Neural progenitor cell (in vitro differentiated cells): ENCODE measurements around the gene TCERG1L. TPM values are rescaled to one million over a fixed set of nuclear protein-coding genes. Genes with fewer than 3 reads are reported as not detected.

Source experiments
- DNase-seq: peaks from one replicate; pipeline ENCODE4 v3.0.0-alpha.2; 2016; ENCODE audit warnings: low spot score
- H2AFZ ChIP-seq: fragments of 200-600 bp; sonication (generic); replicated peaks from 2 replicates; pipeline ENCODE4 v1.6.1; 2016; ENCODE audit warnings: antibody characterized with exemption
- H3F3A ChIP-seq: fragments of 200-600 bp; sonication (generic); 2 replicates; pipeline ENCODE4 v1.6.1; 2016; ENCODE audit warnings: antibody characterized with exemption, low read depth
- H3K27ac ChIP-seq: fragments of 200-600 bp; sonication (generic); 2 replicates; pipeline ENCODE4 v1.5.1; 2016; ENCODE audit warnings: mild to moderate bottlenecking
- H3K27me3 ChIP-seq: fragments of 200-600 bp; sonication (generic); 2 replicates; pipeline ENCODE4 v1.6.1; 2016; ENCODE audit warnings: mild to moderate bottlenecking, moderate library complexity
- H3K36me3 ChIP-seq: fragments of 200-600 bp; sonication (generic); 2 replicates; pipeline ENCODE4 v1.5.1; 2016
- H3K4me1 ChIP-seq: fragments of 200-600 bp; sonication (generic); 2 replicates; pipeline ENCODE4 v1.6.1; 2016; ENCODE audit warnings: mixed run types
- H3K4me2 ChIP-seq: fragments of 200-600 bp; sonication (generic); 2 replicates; pipeline ENCODE4 v1.6.1; 2016
- H3K4me3 ChIP-seq: fragments of 200-600 bp; sonication (generic); 2 replicates; pipeline ENCODE4 v1.5.1; 2016
- H3K79me2 ChIP-seq: fragments of 200-600 bp; sonication (generic); 2 replicates; pipeline ENCODE4 v1.6.1; 2016; ENCODE audit warnings: low read depth
- H3K9ac ChIP-seq: fragments of 200-600 bp; sonication (generic); 2 replicates; pipeline ENCODE4 v1.6.1; 2016
- H3K9me3 ChIP-seq: fragments of 200-600 bp; sonication (generic); 2 replicates; pipeline ENCODE4 v1.5.1; 2016; ENCODE audit warnings: low read depth
- H4K20me1 ChIP-seq: fragments of 200-600 bp; sonication (generic); 2 replicates; pipeline ENCODE4 v1.6.1; 2016; ENCODE audit warnings: low read depth
- H3K27ac Mint-ChIP-seq: 3 replicates; pipeline ENCODE4 v1.8.0; 2021; ENCODE audit warnings: mixed read lengths
- H3K27me3 Mint-ChIP-seq: 2 replicates; pipeline ENCODE4 v1.8.0; 2022; ENCODE audit warnings: low read depth, mild to moderate bottlenecking, inconsistent platforms, moderate library complexity, mixed read lengths; ENCODE audit not compliant: insufficient read depth
- H3K36me3 Mint-ChIP-seq: 3 replicates; pipeline ENCODE4 v1.8.0; 2021; ENCODE audit warnings: mixed read lengths
- H3K4me1 Mint-ChIP-seq: 3 replicates; pipeline ENCODE4 v1.8.0; 2021; ENCODE audit warnings: mixed read lengths
- H3K4me3 Mint-ChIP-seq: 3 replicates; pipeline ENCODE4 v1.8.0; 2021; ENCODE audit warnings: mild to moderate bottlenecking, moderate library complexity, mixed read lengths
- H3K9me3 Mint-ChIP-seq: 3 replicates; pipeline ENCODE4 v1.8.0; 2020; ENCODE audit warnings: mixed read lengths
- EZH2 ChIP-seq: fragments of 200-600 bp; sonication (generic); IDR thresholded peaks from 2 replicates; pipeline ENCODE4 v1.6.1; 2017; ENCODE audit warnings: antibody characterized with exemption, mild to moderate bottlenecking, moderate library complexity
- EZH2phosphoT487 ChIP-seq: fragments of 200-600 bp; sonication (generic); IDR thresholded peaks from 2 replicates; pipeline ENCODE4 v1.6.1; 2017; ENCODE audit warnings: antibody characterized with exemption
- total RNA-seq: library from RNA; depleted of rRNA; stranded (reverse); fragments of >200 nt; gene quantifications from 2 replicates; pipeline ENCODE4 v1.2.3, GENCODE V29; 2015; ENCODE audit warnings: low replicate concordance
- TF ChIP-seq, protein P1 (sequence below): fragments of 200-600 bp; sonication (generic); IDR thresholded peaks from 2 replicates; pipeline ENCODE4 v1.5.1; 2017; ENCODE audit warnings: antibody characterized with exemption, mild to moderate bottlenecking

Gene TCERG1L
- total RNA-seq, 1 donor from 2014 or later = 1.8 TPM

DNA sequence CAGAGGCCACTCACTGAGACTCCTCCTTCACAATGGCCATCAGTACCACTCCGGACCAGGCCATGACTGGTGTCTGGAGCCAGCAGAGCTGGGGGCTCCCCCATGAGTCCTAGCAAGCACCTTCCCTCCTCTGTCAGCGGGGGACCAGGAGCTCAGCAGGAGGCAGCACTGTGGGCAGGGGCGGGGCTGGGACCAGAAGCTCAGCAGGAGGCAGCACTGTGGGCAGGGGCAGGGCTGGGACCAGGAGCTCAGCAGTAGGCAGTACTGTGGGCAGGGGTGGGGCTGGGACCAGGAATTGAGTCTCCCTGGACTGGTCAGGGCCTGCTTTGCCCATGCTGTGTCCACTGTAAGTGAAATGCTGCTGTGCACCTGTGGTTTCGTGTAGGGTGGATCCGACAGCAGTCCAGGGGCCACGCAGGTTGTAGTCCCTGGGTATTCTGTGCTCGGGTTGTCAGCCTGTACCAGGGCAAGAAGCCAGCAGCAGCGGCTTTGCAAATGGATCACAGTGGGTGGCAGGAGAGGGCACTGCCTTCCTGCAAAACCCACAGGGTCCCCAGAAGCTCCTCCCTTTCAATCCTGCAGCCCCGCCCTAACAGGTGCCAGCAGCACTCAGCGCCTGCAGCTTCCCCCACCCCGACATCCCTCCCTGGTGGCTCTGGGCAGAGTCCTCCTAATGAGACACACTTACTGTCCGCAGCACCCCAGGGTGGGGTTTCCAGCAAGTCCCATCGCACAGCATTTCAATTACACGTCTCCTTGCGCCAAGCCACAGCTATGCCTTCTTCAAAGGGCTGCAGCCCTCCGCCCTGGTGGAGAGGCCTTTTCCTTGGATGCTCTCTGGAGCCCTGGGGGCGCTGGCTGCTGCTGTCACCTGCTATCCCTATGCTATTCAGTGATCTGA is 220.5 kb downstream of the TCERG1L start:
- peaks cover 6% of the 10 kb centered on the region for H3K9me3 Mint-ChIP-seq
- no peaks in the 10 kb centered on the region for H3K36me3 Mint-ChIP-seq
- Histone ChIP-seq H3K4me2 (no peak overlapping the region), H3K27ac (no peak overlapping the region), H3K4me1 (peaks cover 4% of the 10 kb centered on the region), H3F3A (no peaks in the 10 kb centered on the region), H2AFZ (no peak overlapping the region), H3K9me3 (no peaks in the 10 kb centered on the region), H3K27me3 (no peaks in the 10 kb centered on the region), H3K79me2 (no peaks in the 10 kb centered on the region), H3K9ac (no peak overlapping the region), H3K4me3 (no peak overlapping the region), H4K20me1 (no peaks in the 10 kb centered on the region), H3K36me3 (no peaks in the 10 kb centered on the region)
- H3K4me1 Mint-ChIP-seq = peaks cover 8% of the 10 kb centered on the region
- no peak for TF ChIP-seq EZH2
- no peak for DNase-seq
- no peak overlapping the region for H3K27ac Mint-ChIP-seq
- H3K27me3 Mint-ChIP-seq = peaks cover 4% of the 10 kb centered on the region
- no peak overlapping the region for H3K4me3 Mint-ChIP-seq

DNA sequence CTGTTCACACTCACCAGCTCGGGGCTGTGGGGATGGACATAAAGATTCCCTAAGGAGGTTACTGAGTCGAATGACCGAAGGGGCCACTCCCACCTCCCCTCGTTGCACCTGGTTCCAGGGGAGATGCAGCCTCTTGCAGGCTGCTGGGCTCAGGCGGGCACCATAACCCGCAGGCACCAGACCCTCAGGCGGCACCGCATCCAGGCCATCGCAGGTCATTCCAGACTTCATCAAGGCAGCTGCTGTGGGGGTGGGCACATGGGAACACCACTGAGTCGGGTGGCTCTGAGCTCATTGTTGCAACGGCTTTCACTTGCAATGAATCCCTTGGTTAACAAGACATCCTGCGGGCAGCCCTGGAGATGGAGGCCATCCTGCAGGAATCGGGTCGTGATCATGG is 221.7 kb downstream of the TCERG1L start:
- Histone ChIP-seq H3F3A (no peaks in the 10 kb centered on the region), H3K9ac (no peak overlapping the region), H4K20me1 (no peaks in the 10 kb centered on the region), H3K79me2 (no peaks in the 10 kb centered on the region), H3K4me2 (no peak overlapping the region), H3K4me3 (no peak overlapping the region), H3K9me3 (no peaks in the 10 kb centered on the region), H3K36me3 (no peaks in the 10 kb centered on the region), H3K27ac (no peak overlapping the region), H3K27me3 (no peaks in the 10 kb centered on the region), H3K4me1 (peaks cover 3% of the 10 kb centered on the region), H2AFZ (no peak overlapping the region)
- Mint-ChIP-seq H3K27ac (no peak overlapping the region), H3K36me3 (no peaks in the 10 kb centered on the region), H3K4me3 (no peak overlapping the region), H3K4me1 (peaks cover 8% of the 10 kb centered on the region), H3K9me3 (peaks cover 6% of the 10 kb centered on the region), H3K27me3 (peaks cover 4% of the 10 kb centered on the region)
- TF ChIP-seq EZH2phosphoT487 = no peak
- no peak for DNase-seq

DNA sequence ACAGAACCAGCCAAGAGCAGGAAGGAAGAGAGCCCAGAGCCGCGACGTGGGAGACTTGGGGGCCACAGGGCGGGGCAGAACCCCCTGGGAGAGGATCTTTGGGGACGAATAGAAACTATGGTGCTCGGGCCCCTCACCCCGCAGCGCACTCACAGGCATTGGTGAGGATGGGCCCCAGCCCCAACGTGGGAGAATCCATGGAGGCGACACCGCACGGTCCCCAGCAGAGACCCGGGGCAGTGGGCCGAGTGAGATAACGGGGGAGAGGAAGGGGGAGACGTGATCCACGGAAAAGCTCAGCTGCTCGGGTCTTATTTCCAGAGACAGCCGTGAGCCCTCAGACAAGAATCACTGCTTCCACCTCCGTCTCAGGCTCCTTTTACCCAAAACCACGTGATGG is 222.4 kb downstream of the TCERG1L start:
- no peak overlapping the region for H3K27ac ChIP-seq
- H2AFZ ChIP-seq = no peak overlapping the region
- TF ChIP-seq, protein P1, sequence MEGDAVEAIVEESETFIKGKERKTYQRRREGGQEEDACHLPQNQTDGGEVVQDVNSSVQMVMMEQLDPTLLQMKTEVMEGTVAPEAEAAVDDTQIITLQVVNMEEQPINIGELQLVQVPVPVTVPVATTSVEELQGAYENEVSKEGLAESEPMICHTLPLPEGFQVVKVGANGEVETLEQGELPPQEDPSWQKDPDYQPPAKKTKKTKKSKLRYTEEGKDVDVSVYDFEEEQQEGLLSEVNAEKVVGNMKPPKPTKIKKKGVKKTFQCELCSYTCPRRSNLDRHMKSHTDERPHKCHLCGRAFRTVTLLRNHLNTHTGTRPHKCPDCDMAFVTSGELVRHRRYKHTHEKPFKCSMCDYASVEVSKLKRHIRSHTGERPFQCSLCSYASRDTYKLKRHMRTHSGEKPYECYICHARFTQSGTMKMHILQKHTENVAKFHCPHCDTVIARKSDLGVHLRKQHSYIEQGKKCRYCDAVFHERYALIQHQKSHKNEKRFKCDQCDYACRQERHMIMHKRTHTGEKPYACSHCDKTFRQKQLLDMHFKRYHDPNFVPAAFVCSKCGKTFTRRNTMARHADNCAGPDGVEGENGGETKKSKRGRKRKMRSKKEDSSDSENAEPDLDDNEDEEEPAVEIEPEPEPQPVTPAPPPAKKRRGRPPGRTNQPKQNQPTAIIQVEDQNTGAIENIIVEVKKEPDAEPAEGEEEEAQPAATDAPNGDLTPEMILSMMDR = no peak
- TF ChIP-seq EZH2 (no peak), EZH2phosphoT487 (no peak)
- Mint-ChIP-seq H3K27ac (no peak overlapping the region), H3K27me3 (peaks cover 4% of the 10 kb centered on the region), H3K4me1 (peaks cover 6% of the 10 kb centered on the region), H3K36me3 (no peaks in the 10 kb centered on the region), H3K9me3 (peaks cover 6% of the 10 kb centered on the region), H3K4me3 (no peak overlapping the region)
- no peak for DNase-seq
- H3K36me3 ChIP-seq = no peaks in the 10 kb centered on the region
- no peaks in the 10 kb centered on the region for H3K79me2 ChIP-seq
- no peak overlapping the region for H3K4me2 ChIP-seq
- no peaks in the 10 kb centered on the region for H4K20me1 ChIP-seq
- H3F3A ChIP-seq = no peaks in the 10 kb centered on the region
- H3K9ac ChIP-seq = no peak overlapping the region
- no peaks in the 10 kb centered on the region for H3K9me3 ChIP-seq
- H3K4me3 ChIP-seq = no peak overlapping the region
- no peaks in the 10 kb centered on the region for H3K27me3 ChIP-seq
- no peaks in the 10 kb centered on the region for H3K4me1 ChIP-seq

DNA sequence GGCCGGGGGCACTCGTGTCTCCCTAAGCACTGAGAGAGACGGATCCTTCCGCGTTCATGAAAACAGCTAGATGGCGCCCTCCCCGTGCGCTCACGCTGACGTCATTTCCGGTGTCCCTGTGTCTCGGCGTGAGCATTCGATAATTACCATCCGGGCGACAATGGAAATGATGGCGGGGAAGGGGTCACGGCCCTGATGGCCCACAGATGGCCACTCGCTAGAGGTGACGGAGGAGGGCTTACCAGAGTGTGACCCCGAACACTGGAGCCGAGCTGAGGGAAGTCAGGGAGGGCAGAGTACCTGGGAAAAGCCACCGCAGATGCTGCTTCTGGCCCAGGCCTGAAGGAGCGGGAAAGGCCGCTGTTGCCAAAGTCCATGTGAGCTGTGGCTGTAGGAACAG is 222.9 kb downstream of the TCERG1L start:
- H3K4me3 ChIP-seq = no peak overlapping the region
- TF ChIP-seq, protein P1 = peak; percentile 34
- TF ChIP-seq EZH2 (no peak), EZH2phosphoT487 (no peak)
- no peaks in the 10 kb centered on the region for H3K36me3 ChIP-seq
- no peaks in the 10 kb centered on the region for H4K20me1 ChIP-seq
- Mint-ChIP-seq H3K27me3 (peaks cover 4% of the 10 kb centered on the region), H3K36me3 (no peaks in the 10 kb centered on the region), H3K4me3 (no peak overlapping the region), H3K27ac (no peak overlapping the region), H3K4me1 (peaks cover 2% of the 10 kb centered on the region), H3K9me3 (peaks cover 6% of the 10 kb centered on the region)
- no peak overlapping the region for H3K27ac ChIP-seq
- H3K9me3 ChIP-seq = no peaks in the 10 kb centered on the region
- no peaks in the 10 kb centered on the region for H3K27me3 ChIP-seq
- no peak overlapping the region for H2AFZ ChIP-seq
- H3K9ac ChIP-seq = no peak overlapping the region
- H3K4me1 ChIP-seq = no peaks in the 10 kb centered on the region
- H3F3A ChIP-seq = no peaks in the 10 kb centered on the region
- H3K4me2 ChIP-seq = no peak overlapping the region
- DNase-seq = peak; percentile 29
- no peaks in the 10 kb centered on the region for H3K79me2 ChIP-seq
